ENCODE measurements around the gene RBM19.

GRCh38 chr12:113965951-113966797 is at the start of gene RBM19:
- TF ChIP-seq, protein P1, sequence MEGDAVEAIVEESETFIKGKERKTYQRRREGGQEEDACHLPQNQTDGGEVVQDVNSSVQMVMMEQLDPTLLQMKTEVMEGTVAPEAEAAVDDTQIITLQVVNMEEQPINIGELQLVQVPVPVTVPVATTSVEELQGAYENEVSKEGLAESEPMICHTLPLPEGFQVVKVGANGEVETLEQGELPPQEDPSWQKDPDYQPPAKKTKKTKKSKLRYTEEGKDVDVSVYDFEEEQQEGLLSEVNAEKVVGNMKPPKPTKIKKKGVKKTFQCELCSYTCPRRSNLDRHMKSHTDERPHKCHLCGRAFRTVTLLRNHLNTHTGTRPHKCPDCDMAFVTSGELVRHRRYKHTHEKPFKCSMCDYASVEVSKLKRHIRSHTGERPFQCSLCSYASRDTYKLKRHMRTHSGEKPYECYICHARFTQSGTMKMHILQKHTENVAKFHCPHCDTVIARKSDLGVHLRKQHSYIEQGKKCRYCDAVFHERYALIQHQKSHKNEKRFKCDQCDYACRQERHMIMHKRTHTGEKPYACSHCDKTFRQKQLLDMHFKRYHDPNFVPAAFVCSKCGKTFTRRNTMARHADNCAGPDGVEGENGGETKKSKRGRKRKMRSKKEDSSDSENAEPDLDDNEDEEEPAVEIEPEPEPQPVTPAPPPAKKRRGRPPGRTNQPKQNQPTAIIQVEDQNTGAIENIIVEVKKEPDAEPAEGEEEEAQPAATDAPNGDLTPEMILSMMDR (IDR thresholded peaks at IDR 0.05): peak; percentile 89
- TF ChIP-seq REST (IDR thresholded peaks at IDR 0.05) (no peak), FOSB (CRISPR knock-in tag; IDR thresholded peaks at IDR 0.05) (no peak), KDM5A (IDR thresholded peaks at IDR 0.05) (peak; percentile 100), ZSCAN20 (CRISPR knock-in tag; IDR thresholded peaks at IDR 0.05) (0 out of 2 replicates have a peak, but pooled peaks have one; percentile 31), EP300 (IDR thresholded peaks at IDR 0.05) (no peak), POLR2A (IDR thresholded peaks at IDR 0.05; ENCODE audit: low read length) (peak; percentile 77), MAFK (IDR thresholded peaks at IDR 0.05; ENCODE audit: partially characterized antibody) (no peak), NFE2L2 (conservative IDR thresholded peaks at IDR 0.05; ENCODE audit: low read length) (no peak), RCOR1 (IDR thresholded peaks at IDR 0.05; ENCODE audit: low read depth, low read length) (no peak), GATA3 (IDR thresholded peaks at IDR 0.05; ENCODE audit: borderline replicate concordance) (peak; percentile 30; the same call in 1 of the 2 replicates), ZFP36 (IDR thresholded peaks at IDR 0.05; ENCODE audit: borderline replicate concordance, partially characterized antibody) (no peak), CBX8 (IDR thresholded peaks at IDR 0.05) (no peak)
- TF ChIP-seq, protein P2, sequence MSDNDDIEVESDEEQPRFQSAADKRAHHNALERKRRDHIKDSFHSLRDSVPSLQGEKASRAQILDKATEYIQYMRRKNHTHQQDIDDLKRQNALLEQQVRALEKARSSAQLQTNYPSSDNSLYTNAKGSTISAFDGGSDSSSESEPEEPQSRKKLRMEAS (IDR thresholded peaks at IDR 0.05): peak; percentile 88

Measured in A549 (cell line).